Heart left ventricle (tissue), 16 donors: Measurements from ENCODE around the gene LGR5. TPM values are rescaled to one million over a fixed set of nuclear protein-coding genes. Genes with fewer than 3 reads are reported as not detected.
A peak's percentile ranks its signal among the peaks of the same experiment; 100 is the strongest.

Experiments used
- ATAC-seq, 4 donors: fragments of 200-7000 bp; cut with Tn5 transposase; one replicate each; pipeline ENCODE4 v1.9.1; 2020 to 2022; ENCODE audit warnings: moderate library complexity in 4 of 4, mild to moderate bottlenecking in 3 of 4, moderate number of reproducible peaks in 1 of 4
- DNase-seq, 5 donors: peaks; one replicate each; pipeline ENCODE4 v3.0.0-alpha.2; 2020
- H3K27ac ChIP-seq, 12 donors: fragments of 200-600 bp; sonication (generic) in 4 of 12; one replicate each; pipeline versions ENCODE4 v1.5.0 to v1.8.0; 2016 to 2022; ENCODE audit warnings: mild to moderate bottlenecking in 2 of 12
- H3K27me3 ChIP-seq, 9 donors: fragments of 200-600 bp; sonication (generic) in 2 of 9; one replicate each; pipeline versions ENCODE4 v1.5.1 to v1.8.0; 2016 to 2022; ENCODE audit warnings: mild to moderate bottlenecking in 3 of 9
- H3K36me3 ChIP-seq, 9 donors: fragments of 200-600 bp; sonication (generic) in 2 of 9; one replicate each; pipeline versions ENCODE4 v1.5.0 to v1.8.0; 2018 to 2022; ENCODE audit warnings: mild to moderate bottlenecking in 2 of 9
- H3K4me1 ChIP-seq, 12 donors: fragments of 200-600 bp; sonication (generic) in 4 of 12; one replicate each; pipeline versions ENCODE4 v1.5.0 to v1.8.0; 2016 to 2022; ENCODE audit warnings: mild to moderate bottlenecking in 3 of 12
- H3K4me3 ChIP-seq, 12 donors: fragments of 200-600 bp; sonication (generic) in 4 of 12; one replicate each; pipeline versions ENCODE4 v1.5.0 to v1.8.0; 2017 to 2022; ENCODE audit warnings: mild to moderate bottlenecking in 9 of 12, moderate library complexity in 4 of 12
- H3K9me3 ChIP-seq, 12 donors: fragments of 200-600 bp; sonication (generic) in 4 of 12; one replicate each; pipeline versions ENCODE4 v1.5.0 to v1.8.0; 2016 to 2022; ENCODE audit warnings: mild to moderate bottlenecking in 1 of 12
- CTCF ChIP-seq, 12 donors: fragments of 200-600 bp; sonication (generic) in 4 of 12; IDR thresholded peaks; one replicate each; pipeline versions ENCODE4 v1.5.0 to v1.8.0; 2018 to 2022; ENCODE audit warnings: antibody characterized with exemption in 12 of 12, mild to moderate bottlenecking in 5 of 12
- POLR2A ChIP-seq, 2 donors: fragments of 450-650 bp; IDR thresholded peaks; one replicate each; pipeline ENCODE4 v1.6.1; 2017; ENCODE audit warnings: antibody characterized with exemption in 2 of 2, mild to moderate bottlenecking in 2 of 2, moderate library complexity in 2 of 2
- WGBS, 4 donors: extraction: QIAGEN DNeasy Blood & Tissue Kit in 2 of 4; methylation state at CpG; one replicate each; pipeline versions ENCODE4 v1.1.5 to v1.1.7; 2013 to 2018; 5-methylcytosine and 5-hydroxymethylcytosine counted together
- intact Hi-C, 10 donors: fragments of 100-400 bp; cut with DNase I; formaldehyde crosslinking; loops; one replicate each; pipeline versions ENCODE4 v1.11.1 to v1.14.2; 2022
- polyA plus RNA-seq, 2 donors: library from polyadenylated mRNA; stranded (reverse); fragments of 200-250 nt; gene quantifications; one replicate each; pipeline ENCODE4 v1.2.3, GENCODE V29; 2013
- total RNA-seq, 9 donors: library from RNA; depleted of rRNA in 2 of 9; stranded (reverse); fragments of >200 nt in 2 of 9; fragmentation: NEBNext Ultra II Directional in 3 of 9; extraction: Animal tissue kit (Norgen Biotek cat#: 25700) in 3 of 9; gene quantifications; one replicate each; pipeline versions ENCODE4 v1.1.0 to v1.2.4, GENCODE V29; 2016 to 2023
- donor health status: ischemic (EF 13 %, LVEDD 7.1; RV severe dilation, severe dysfunction).
- donor health status: healthy with polysubstance abuse.
- donor health status: DM: no; HTN: yes; CAD: no.
- donor health status: DM: no; HTN: no; CAD: no.
- donor health status: ischemic (EF 25% LVEDD 6.9; RV normal size, moderate dysfunction).
- donor health status: ischemic (EF 25% LVEDD 5.7; RV mildly dilated, moderate dysfunction).
- donor health status: healthy.
- donor health status: DM: yes; HTN: yes; CAD: no.
- donor health status: ischemic (EF 35%, LVEDD 5.7; RV mildly dilated, moderate dysfunction).
- donor health status: nonischemic (EF 11% LVEDD 7.7; RV severe dilation, severe dysfunction).
- donor health status: DM: yes; HTN: yes; CAD: no.
- donor health status: PGD.
- donor health status: ischemic (EF 29% LVEDD 5.4; RV normal size, mild dysfunction).
- donor health status: nonischemic (EF 23%, LVEDD 6.1; RV moderate dilation, normal function).

LGR5 gene
- total and polyA plus RNA-seq, 11 donors: 0.03 to 0.20 (median 0.13) TPM; not detected in 7

GRCh38 chr12:71499834-71500233 lies 60.2 kb downstream of the LGR5 start:
- no peak for DNase-seq
- Histone ChIP-seq H3K4me3 (no peak overlapping the region), H3K27ac (no peak overlapping the region), H3K36me3 (no peaks in the 10 kb centered on the region), H3K9me3 (peaks cover 0 to 4% (median 0%) of the 10 kb centered on the region in 12 donors), H3K4me1 (peaks cover 0 to 6% (median 0%) of the 10 kb centered on the region in 12 donors), H3K27me3 (no peaks in the 10 kb centered on the region)
- no peak for ATAC-seq
- intact Hi-C loops: no loop called here
- WGBS, 4 donors: 91 to 94% (median 93%) methylated on average over 4 of the region's 4 CpGs
- TF ChIP-seq CTCF (IDR thresholded peaks at IDR 0.05): no peak

GRCh38 chr12:71503579-71504391 lies 64.2 kb downstream of the LGR5 start:
- Histone ChIP-seq H3K27ac (no peak overlapping the region), H3K36me3 (no peaks in the 10 kb centered on the region), H3K27me3 (no peaks in the 10 kb centered on the region), H3K9me3 (no peaks in the 10 kb centered on the region), H3K4me1 (peaks cover 0 to 6% (median 0%) of the 10 kb centered on the region in 12 donors), H3K4me3 (no peak overlapping the region)
- intact Hi-C loops: no loop called here
- TF ChIP-seq POLR2A (IDR thresholded peaks at IDR 0.05) (no peak), CTCF (IDR thresholded peaks at IDR 0.05) (no peak)
- ATAC-seq (no peak), DNase-seq (no peak)
- WGBS, 4 donors: 43 to 48% (median 46%) methylated on average over 3 of the region's 3 CpGs

- no peaks in the 10 kb centered on the region for H3K36me3 ChIP-seq
- 33 to 40% (median 36%) methylated on average over 3 of the region's 3 CpGs for WGBS, 4 donors
- TF ChIP-seq POLR2A (IDR thresholded peaks at IDR 0.05): no peak
- no peak for TF ChIP-seq CTCF (IDR thresholded peaks at IDR 0.05)
- H3K4me3 ChIP-seq: peak overlapping the region in 1 of 12 donors; percentile 1
- peak; percentile 62 to 69 (median 66) for ATAC-seq
- H3K27me3 ChIP-seq: no peaks in the 10 kb centered on the region
- no peaks in the 10 kb centered on the region for H3K9me3 ChIP-seq
- peak in 3 of 5 donors; percentile 9 to 28 (median 18) for DNase-seq
- peak overlapping the region in 1 of 12 donors; percentile 9 for H3K27ac ChIP-seq
- intact Hi-C loops: no loop called here
- peaks cover 0 to 6% (median 0%) of the 10 kb centered on the region in 12 donors for H3K4me1 ChIP-seq
Observed at GRCh38 chr12:71504476-71504875, 64.9 kb downstream of the LGR5 start.

GRCh38 chr12:71509705-71510104 lies 70.1 kb downstream of the LGR5 start:
- no peak overlapping the region for H3K4me3 ChIP-seq
- intact Hi-C loops: no loop called here
- no peaks in the 10 kb centered on the region for H3K9me3 ChIP-seq
- H3K27ac ChIP-seq: no peak overlapping the region
- H3K36me3 ChIP-seq: no peaks in the 10 kb centered on the region
- H3K4me1 ChIP-seq: peaks cover 0 to 3% (median 0%) of the 10 kb centered on the region in 12 donors
- ATAC-seq (no peak), DNase-seq (no peak)
- peaks cover 0 to 3% (median 0%) of the 10 kb centered on the region in 9 donors for H3K27me3 ChIP-seq
- 59 to 74% (median 69%) methylated on average over 3 of the region's 3 CpGs for WGBS, 4 donors
- TF ChIP-seq CTCF (IDR thresholded peaks at IDR 0.05) (no peak), POLR2A (IDR thresholded peaks at IDR 0.05) (no peak)
